Activated naive CD4-positive, alpha-beta T cell treated with anti-CD3 and anti-CD28 coated beads for 36 hours (primary cell): ENCODE results near the gene SUMO2. TPM values are rescaled to one million over a fixed set of nuclear protein-coding genes. Genes with fewer than 3 reads are reported as not detected.
"Not testable (repeated sequence)": the region's sequence is repeated elsewhere in the genome, so short reads cannot be mapped to it uniquely, and the experiment has no call there.

Experiments
- CTCF ChIA-PET: fragments of 350-600 bp; sonication (Branson Sonifier 250); formaldehyde crosslinking; loops from one replicate; lab custom pipeline; 2021; ENCODE audit warnings: antibody characterized with exemption; lab: Charles Lee
- DNase-seq: peaks from one replicate; pipeline ENCODE4 v3.0.0-alpha.2; 2020
- H3K27ac Mint-ChIP-seq: one replicate; pipeline ENCODE4 v1.8.0; 2021; ENCODE audit warnings: mild to moderate bottlenecking, mixed read lengths
- H3K27me3 Mint-ChIP-seq: one replicate; pipeline ENCODE4 v1.8.0; 2021; ENCODE audit warnings: low read depth, mixed read lengths
- H3K36me3 Mint-ChIP-seq: one replicate; pipeline ENCODE4 v1.8.0; 2021; ENCODE audit warnings: low read depth, mixed read lengths
- H3K4me1 Mint-ChIP-seq: one replicate; pipeline ENCODE4 v1.8.0; 2021; ENCODE audit warnings: low read depth, mixed read lengths
- H3K4me3 Mint-ChIP-seq: one replicate; pipeline ENCODE4 v1.8.0; 2021; ENCODE audit warnings: mild to moderate bottlenecking, moderate library complexity, mixed read lengths
- H3K9me3 Mint-ChIP-seq: one replicate; pipeline ENCODE4 v1.8.0; 2021; ENCODE audit warnings: mixed read lengths
- intact Hi-C: fragments of 100-400 bp; cut with micrococcal nuclease; formaldehyde crosslinking; loops from one replicate; pipeline ENCODE4 v1.15.1; 2023
- total RNA-seq, 2 experiments: library from RNA; stranded (reverse); gene quantifications; one replicate each; pipeline ENCODE4 v1.2.3, GENCODE V29; 2021

The SUMO2 gene
- total RNA-seq, 2 experiments from 2014 or later, result 633 to 688 TPM

GRCh38 chr17:75181608-75182318 is 996 bp downstream of the SUMO2 start:
- DNase-seq, result peak; percentile 63
- H3K36me3 Mint-ChIP-seq, result peaks cover 29% of the 10 kb centered on the region
- no peaks in the 10 kb centered on the region for H3K27me3 Mint-ChIP-seq
- H3K27ac Mint-ChIP-seq, result peak overlapping the region; percentile 88
- intact Hi-C loops, result loop anchor here (1.0 to 10.0 kb wide), 6 partner anchors 8 to 603 kb away; partner anchors contain the start of genes ATP5PD, GGA3, KCTD2 and MRPS7
- H3K4me1 Mint-ChIP-seq, result peaks cover 42% of the 10 kb centered on the region
- CTCF ChIA-PET, result interaction anchor here (1.8 to 2.6 kb wide), 3 partner anchors 10 to 68 kb away, joined by 6 to 17 read pairs (median 9); no protein-coding TSS in a partner anchor
- no peaks in the 10 kb centered on the region for H3K9me3 Mint-ChIP-seq
- H3K4me3 Mint-ChIP-seq, result peak overlapping the region; percentile 92

GRCh38 chr17:75181110-75181509 is 1.6 kb downstream of the SUMO2 start:
- H3K36me3 Mint-ChIP-seq, result peaks cover 32% of the 10 kb centered on the region
- H3K9me3 Mint-ChIP-seq, result no peaks in the 10 kb centered on the region
- CTCF ChIA-PET, result interaction anchor here (1.8 to 2.6 kb wide), 3 partner anchors 10 to 67 kb away, joined by 6 to 17 read pairs (median 9); no protein-coding TSS in a partner anchor
- H3K4me3 Mint-ChIP-seq, result peak overlapping the region; percentile 92
- no peaks in the 10 kb centered on the region for H3K27me3 Mint-ChIP-seq
- H3K4me1 Mint-ChIP-seq, result peaks cover 45% of the 10 kb centered on the region
- DNase-seq, result no peak
- intact Hi-C loops, result loop anchor here (1.0 to 10.0 kb wide), 4 partner anchors 8 to 604 kb away; partner anchors contain the start of genes ATP5PD, KCTD2 and UNK
- peak overlapping the region; percentile 88 for H3K27ac Mint-ChIP-seq

GRCh38 chr17:75178453-75178852 is 4.3 kb downstream of the SUMO2 start:
- Mint-ChIP-seq H3K4me1 (peaks cover 41% of the 10 kb centered on the region), H3K27ac (no peak overlapping the region), H3K27me3 (no peaks in the 10 kb centered on the region), H3K36me3 (peaks cover 46% of the 10 kb centered on the region), H3K9me3 (no peaks in the 10 kb centered on the region), H3K4me3 (no peak overlapping the region)
- no peak for DNase-seq
- CTCF ChIA-PET, result interaction anchor here (0.6 to 1.6 kb wide), 2 partner anchors 23 to 65 kb away, joined by 4 to 8 read pairs; no protein-coding TSS in a partner anchor
- intact Hi-C loops, result no loop called here

- intact Hi-C loops, result no loop called here
- CTCF ChIA-PET, result interaction anchor here (1.4 to 1.7 kb wide), 2 partner anchors 25 to 63 kb away, joined by 4 to 11 read pairs; no protein-coding TSS in a partner anchor
- no peak for DNase-seq
- Mint-ChIP-seq H3K9me3 (no peaks in the 10 kb centered on the region), H3K27me3 (no peaks in the 10 kb centered on the region), H3K27ac (no peak overlapping the region), H3K4me1 (peaks cover 48% of the 10 kb centered on the region), H3K36me3 (peaks cover 51% of the 10 kb centered on the region), H3K4me3 (no peak overlapping the region)
These were observed 6.1 kb downstream of the SUMO2 start for GRCh38 chr17:75176625-75177024.

- peaks cover 42% of the 10 kb centered on the region for H3K36me3 Mint-ChIP-seq
- intact Hi-C loops, result no loop called here
These were observed 7.8 kb downstream of the SUMO2 start for GRCh38 chr17:75174996-75175395.

GRCh38 chr17:75173526-75173925 is 9.2 kb downstream of the SUMO2 start:
- H3K36me3 Mint-ChIP-seq, result peaks cover 31% of the 10 kb centered on the region
- no peak for DNase-seq
- intact Hi-C loops, result no loop called here
- no peaks in the 10 kb centered on the region for H3K27me3 Mint-ChIP-seq
- peak overlapping the region; percentile 2 for H3K27ac Mint-ChIP-seq
- CTCF ChIA-PET, result interaction anchor here (0.7 to 9.4 kb wide), 9 partner anchors 10 to 473 kb away, joined by 3 to 94 read pairs (median 4); no protein-coding TSS in a partner anchor
- no peaks in the 10 kb centered on the region for H3K9me3 Mint-ChIP-seq
- H3K4me3 Mint-ChIP-seq, result no peak overlapping the region
- H3K4me1 Mint-ChIP-seq, result peaks cover 28% of the 10 kb centered on the region

More at GRCh38 chr17:75174996-75175395, 7.8 kb downstream of the SUMO2 start:
- no peaks in the 10 kb centered on the region for H3K27me3 Mint-ChIP-seq
- CTCF ChIA-PET, result interaction anchor here (1.8 to 9.4 kb wide), 4 partner anchors 12 to 213 kb away, joined by 4 to 94 read pairs (median 33); no protein-coding TSS in a partner anchor
- no peak for DNase-seq
- H3K9me3 Mint-ChIP-seq, result no peaks in the 10 kb centered on the region
- H3K4me1 Mint-ChIP-seq, result peaks cover 38% of the 10 kb centered on the region
- H3K4me3 Mint-ChIP-seq, result no peak overlapping the region
- H3K27ac Mint-ChIP-seq, result peak overlapping the region; percentile 46

- Mint-ChIP-seq H3K4me3 (no peak overlapping the region), H3K36me3 (peaks cover 20% of the 10 kb centered on the region), H3K4me1 (peaks cover 20% of the 10 kb centered on the region), H3K27me3 (no peaks in the 10 kb centered on the region), H3K9me3 (no peaks in the 10 kb centered on the region), H3K27ac (no peak overlapping the region)
- no peak for DNase-seq
- CTCF ChIA-PET, result interaction anchor here (0.7 to 9.4 kb wide), 5 partner anchors 11 to 109 kb away, joined by 3 to 94 read pairs (median 6); no protein-coding TSS in a partner anchor
- intact Hi-C loops, result no loop called here
These were observed 13.8 kb downstream of the SUMO2 start for GRCh38 chr17:75168998-75169397.

GRCh38 chr17:75164606-75165005 is 18.2 kb downstream of the SUMO2 start:
- DNase-seq, H3K4me1 Mint-ChIP-seq, H3K27ac Mint-ChIP-seq, H3K4me3 Mint-ChIP-seq, H3K27me3 Mint-ChIP-seq, H3K36me3 Mint-ChIP-seq, H3K9me3 Mint-ChIP-seq, intact Hi-C loops: not testable (repeated sequence)
- CTCF ChIA-PET, result interaction anchor here (0.9 kb wide), 1 partner anchor 36 kb away, joined by 3 read pairs; no protein-coding TSS in a partner anchor

- no peak for DNase-seq
- H3K36me3 Mint-ChIP-seq, result peaks cover 6% of the 10 kb centered on the region
- intact Hi-C loops, result no loop called here
- H3K27me3 Mint-ChIP-seq, result no peaks in the 10 kb centered on the region
- H3K27ac Mint-ChIP-seq, result no peak overlapping the region
- peaks cover 3% of the 10 kb centered on the region for H3K4me1 Mint-ChIP-seq
- H3K9me3 Mint-ChIP-seq, result no peaks in the 10 kb centered on the region
- H3K4me3 Mint-ChIP-seq, result no peak overlapping the region
- CTCF ChIA-PET, result interaction anchor here (0.7 to 1.5 kb wide), 5 partner anchors 8 to 109 kb away, joined by 3 to 6 read pairs (median 4); no protein-coding TSS in a partner anchor
These were observed 19.7 kb downstream of the SUMO2 start for GRCh38 chr17:75163074-75163473.

- H3K36me3 Mint-ChIP-seq, result peaks cover 2% of the 10 kb centered on the region
- DNase-seq, result no peak
- no peak overlapping the region for H3K4me3 Mint-ChIP-seq
- H3K27ac Mint-ChIP-seq, result no peak overlapping the region
- no peaks in the 10 kb centered on the region for H3K9me3 Mint-ChIP-seq
- no peaks in the 10 kb centered on the region for H3K27me3 Mint-ChIP-seq
- CTCF ChIA-PET, result interaction anchor here (1.7 kb wide), 1 partner anchor 199 kb away, joined by 3 read pairs; no protein-coding TSS in a partner anchor
- intact Hi-C loops, result no loop called here
- H3K4me1 Mint-ChIP-seq, result peaks cover 8% of the 10 kb centered on the region
These were observed 22.5 kb downstream of the SUMO2 start for GRCh38 chr17:75160211-75160610.

GRCh38 chr17:75159196-75160031 is 23.3 kb downstream of the SUMO2 start:
- Mint-ChIP-seq H3K27me3 (no peaks in the 10 kb centered on the region), H3K36me3 (peaks cover 2% of the 10 kb centered on the region), H3K9me3 (no peaks in the 10 kb centered on the region), H3K27ac (no peak overlapping the region), H3K4me3 (no peak overlapping the region), H3K4me1 (peaks cover 16% of the 10 kb centered on the region)
- peak; percentile 32 for DNase-seq
- CTCF ChIA-PET, result interaction anchor here (1.3 to 1.7 kb wide), 2 partner anchors 12 to 198 kb away, joined by 3 to 4 read pairs; no protein-coding TSS in a partner anchor
- intact Hi-C loops, result no loop called here
